Measurements from ENCODE around the gene RTP1.

RTP1 gene

GRCh38 chr3:187185759-187186158 is 11.5 kb upstream of the RTP1 start:
- TF ChIP-seq CTCF (IDR thresholded peaks at IDR 0.05; ENCODE audit: low read depth, low read length), result no peak
- DNase-seq (ENCODE audit: extremely low read depth, low read depth), result no peak

GRCh38 chr3:187186375-187186774 is 10.9 kb upstream of the RTP1 start:
- no peak for DNase-seq (ENCODE audit: extremely low read depth, low read depth)
- no peak for TF ChIP-seq CTCF (IDR thresholded peaks at IDR 0.05; ENCODE audit: low read depth, low read length)

- TF ChIP-seq CTCF (IDR thresholded peaks at IDR 0.05; ENCODE audit: low read depth, low read length), result no peak
- peak; percentile 66 for DNase-seq (ENCODE audit: extremely low read depth, low read depth)
Measured at GRCh38 chr3:187186801-187187421, 10.4 kb upstream of the RTP1 start.

- no peak for DNase-seq (ENCODE audit: extremely low read depth, low read depth)
- TF ChIP-seq CTCF (IDR thresholded peaks at IDR 0.05; ENCODE audit: low read depth, low read length), result no peak
Measured at GRCh38 chr3:187188931-187189330, 8.4 kb upstream of the RTP1 start.

GRCh38 chr3:187191271-187191670 is 6.0 kb upstream of the RTP1 start:
- TF ChIP-seq CTCF (IDR thresholded peaks at IDR 0.05; ENCODE audit: low read depth, low read length), result no peak
- no peak for DNase-seq (ENCODE audit: extremely low read depth, low read depth)

- DNase-seq (ENCODE audit: extremely low read depth, low read depth), result no peak
- TF ChIP-seq CTCF (IDR thresholded peaks at IDR 0.05; ENCODE audit: low read depth, low read length), result no peak
Measured at GRCh38 chr3:187193181-187193580, 4.1 kb upstream of the RTP1 start.

GRCh38 chr3:187196573-187197334 is 532 bp upstream of the RTP1 start:
- no peak for DNase-seq (ENCODE audit: extremely low read depth, low read depth)
- TF ChIP-seq CTCF (IDR thresholded peaks at IDR 0.05; ENCODE audit: low read depth, low read length), result no peak

All from AG09319 (cell line).